Tibial nerve (tissue), 4 donors: ENCODE results near the gene GSTT4.

Experiments used
- CTCF ChIP-seq, 5 experiments: fragments of 200-600 bp in 3 of 5; fragments of 450-650 bp in 2 of 5; sonication (generic) in 3 of 5; IDR thresholded peaks; one replicate each; pipeline ENCODE4 v1.5.1; 2016 to 2019; ENCODE audit warnings: antibody characterized with exemption in 5 of 5, mild to moderate bottlenecking in 3 of 5, moderate library complexity in 2 of 5
- EP300 ChIP-seq, 2 donors: sonication (generic); formaldehyde crosslinking; IDR thresholded peaks; one replicate each; pipeline ENCODE4 v1.6.1; 2017; ENCODE audit warnings: antibody characterized with exemption in 2 of 2, mild to moderate bottlenecking in 1 of 2

- no peak for TF ChIP-seq EP300 (IDR thresholded peaks at IDR 0.05)
- TF ChIP-seq CTCF (IDR thresholded peaks at IDR 0.05) = no peak
These were observed 3.4 kb upstream of the GSTT4 start for GRCh38 chr22:24008381-24009226.
